Right atrium auricular region (tissue), 2 donors: Measurements from ENCODE around the gene ST6GALNAC5. TPM values are rescaled to one million over a fixed set of nuclear protein-coding genes. Genes with fewer than 3 reads are reported as not detected.

ENCODE experiments used
- DNase-seq: peaks from one replicate; pipeline ENCODE4 v3.0.0-alpha.2; 2019; ENCODE audit warnings: low spot score
- H3K27ac ChIP-seq, 2 donors: fragments of 200-600 bp; sonication (generic); 1 replicate in 1 of 2; 2 replicates in 1 of 2; pipeline ENCODE4 v1.5.1; 2016 to 2019
- H3K27me3 ChIP-seq, 2 donors: fragments of 200-600 bp; sonication (generic); one replicate each; pipeline versions ENCODE4 v1.5.1 to v1.6.0; 2017 to 2019
- H3K36me3 ChIP-seq: fragments of 200-600 bp; sonication (generic); one replicate; pipeline ENCODE4 v1.5.1; 2016
- H3K4me1 ChIP-seq, 2 donors: fragments of 200-600 bp; sonication (generic); one replicate each; pipeline versions ENCODE4 v1.5.1 to v1.6.0; 2017 to 2019
- H3K4me3 ChIP-seq, 2 donors: fragments of 200-600 bp; sonication (generic); 1 replicate in 1 of 2; 2 replicates in 1 of 2; pipeline ENCODE4 v1.5.1; 2017 to 2019; ENCODE audit warnings: mild to moderate bottlenecking in 1 of 2, moderate library complexity in 1 of 2
- H3K9me3 ChIP-seq, 2 donors: fragments of 200-600 bp; sonication (generic); one replicate each; pipeline ENCODE4 v1.5.1; 2019
- CTCF ChIP-seq, 2 donors: fragments of 200-600 bp; sonication (generic); IDR thresholded peaks; one replicate each; pipeline ENCODE4 v1.5.1; 2019; ENCODE audit warnings: antibody characterized with exemption in 2 of 2
- total RNA-seq, 2 donors: library from RNA; depleted of rRNA; stranded (reverse); fragments of >200 nt; gene quantifications; one replicate each; pipeline ENCODE4 v1.1.0, GENCODE V29; 2016

Gene ST6GALNAC5
- total RNA-seq, 2 donors from 2014 or later: 1.8 to 1.9 TPM

GRCh38 chr1:76861149-76861548 lies 6.1 kb upstream of the ST6GALNAC5 start:
- no peak overlapping the region for H3K4me3 ChIP-seq
- H3K27ac ChIP-seq: no peak overlapping the region
- no peaks in the 10 kb centered on the region for H3K4me1 ChIP-seq
- H3K9me3 ChIP-seq: no peaks in the 10 kb centered on the region
- no peaks in the 10 kb centered on the region for H3K36me3 ChIP-seq
- DNase-seq: no peak
- TF ChIP-seq CTCF (IDR thresholded peaks at IDR 0.05): no peak
- H3K27me3 ChIP-seq: no peaks in the 10 kb centered on the region

GRCh38 chr1:76862447-76862846 lies 4.8 kb upstream of the ST6GALNAC5 start:
- Histone ChIP-seq H3K36me3 (no peaks in the 10 kb centered on the region), H3K27ac (no peak overlapping the region), H3K4me1 (peaks cover 0 to 6% of the 10 kb centered on the region in 2 donors), H3K27me3 (no peaks in the 10 kb centered on the region), H3K4me3 (no peak overlapping the region), H3K9me3 (no peaks in the 10 kb centered on the region)
- no peak for TF ChIP-seq CTCF (IDR thresholded peaks at IDR 0.05)
- no peak for DNase-seq

- Histone ChIP-seq H3K36me3 (no peaks in the 10 kb centered on the region), H3K27ac (no peak overlapping the region), H3K27me3 (peaks cover 0 to 9% of the 10 kb centered on the region in 2 donors), H3K4me3 (no peak overlapping the region), H3K9me3 (no peaks in the 10 kb centered on the region), H3K4me1 (peaks cover 0 to 22% of the 10 kb centered on the region in 2 donors)
- no peak for DNase-seq
- no peak for TF ChIP-seq CTCF (IDR thresholded peaks at IDR 0.05)
Measured at GRCh38 chr1:76864383-76864782, 2.9 kb upstream of the ST6GALNAC5 start.

- H3K4me3 ChIP-seq: no peak overlapping the region
- H3K9me3 ChIP-seq: no peaks in the 10 kb centered on the region
- H3K27ac ChIP-seq: no peak overlapping the region
- H3K4me1 ChIP-seq: peaks cover 0 to 22% of the 10 kb centered on the region in 2 donors
- DNase-seq: no peak
- H3K27me3 ChIP-seq: peaks cover 0 to 13% of the 10 kb centered on the region in 2 donors
- no peak for TF ChIP-seq CTCF (IDR thresholded peaks at IDR 0.05)
- no peaks in the 10 kb centered on the region for H3K36me3 ChIP-seq
Measured at GRCh38 chr1:76865696-76866286, 1.5 kb upstream of the ST6GALNAC5 start.

GRCh38 chr1:76866566-76866965 lies 714 bp upstream of the ST6GALNAC5 start:
- no peak for DNase-seq
- H3K27me3 ChIP-seq: peaks cover 0 to 13% of the 10 kb centered on the region in 2 donors
- H3K4me1 ChIP-seq: peaks cover 0 to 22% of the 10 kb centered on the region in 2 donors
- H3K9me3 ChIP-seq: no peaks in the 10 kb centered on the region
- no peaks in the 10 kb centered on the region for H3K36me3 ChIP-seq
- no peak for TF ChIP-seq CTCF (IDR thresholded peaks at IDR 0.05)
- H3K27ac ChIP-seq: no peak overlapping the region
- H3K4me3 ChIP-seq: no peak overlapping the region
